ENCODE measurements around the gene MMP12.

DNA sequence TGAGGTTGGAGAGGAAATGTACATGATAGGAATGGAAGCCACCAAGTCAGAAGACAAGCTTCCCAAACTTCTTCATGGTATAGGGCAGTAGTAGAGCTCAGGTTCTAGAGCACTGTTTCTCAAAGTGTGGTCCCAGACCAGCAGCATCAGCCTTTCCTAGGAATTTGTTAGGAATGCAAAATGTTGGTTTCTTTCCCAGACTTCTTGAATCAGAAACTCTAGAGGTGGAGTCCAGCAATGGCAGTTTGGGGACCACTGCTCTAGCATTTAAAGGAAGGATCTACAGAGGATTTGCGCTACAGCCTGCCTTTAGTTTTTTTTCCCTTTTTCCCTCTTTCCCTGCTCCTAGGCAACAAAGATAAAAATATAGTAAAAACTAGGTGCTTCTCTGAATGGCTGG is 17.0 kb upstream of the MMP12 start:
- TF ChIP-seq, protein P1, sequence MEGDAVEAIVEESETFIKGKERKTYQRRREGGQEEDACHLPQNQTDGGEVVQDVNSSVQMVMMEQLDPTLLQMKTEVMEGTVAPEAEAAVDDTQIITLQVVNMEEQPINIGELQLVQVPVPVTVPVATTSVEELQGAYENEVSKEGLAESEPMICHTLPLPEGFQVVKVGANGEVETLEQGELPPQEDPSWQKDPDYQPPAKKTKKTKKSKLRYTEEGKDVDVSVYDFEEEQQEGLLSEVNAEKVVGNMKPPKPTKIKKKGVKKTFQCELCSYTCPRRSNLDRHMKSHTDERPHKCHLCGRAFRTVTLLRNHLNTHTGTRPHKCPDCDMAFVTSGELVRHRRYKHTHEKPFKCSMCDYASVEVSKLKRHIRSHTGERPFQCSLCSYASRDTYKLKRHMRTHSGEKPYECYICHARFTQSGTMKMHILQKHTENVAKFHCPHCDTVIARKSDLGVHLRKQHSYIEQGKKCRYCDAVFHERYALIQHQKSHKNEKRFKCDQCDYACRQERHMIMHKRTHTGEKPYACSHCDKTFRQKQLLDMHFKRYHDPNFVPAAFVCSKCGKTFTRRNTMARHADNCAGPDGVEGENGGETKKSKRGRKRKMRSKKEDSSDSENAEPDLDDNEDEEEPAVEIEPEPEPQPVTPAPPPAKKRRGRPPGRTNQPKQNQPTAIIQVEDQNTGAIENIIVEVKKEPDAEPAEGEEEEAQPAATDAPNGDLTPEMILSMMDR (IDR thresholded peaks at IDR 0.05), result no peak
- TF ChIP-seq POLR2A (IDR thresholded peaks at IDR 0.05) (no peak), POLR2AphosphoS5 (IDR thresholded peaks at IDR 0.05) (no peak)

All from suprapubic skin (tissue), 4 donors.